GM12878 (cell line): ENCODE data around the gene RNF113B. TPM values are rescaled to one million over a fixed set of nuclear protein-coding genes. Genes with fewer than 3 reads are reported as not detected.

Experiments used
- ATAC-seq: fragments of 200-7000 bp; cut with Tn5 transposase; 3 replicates; pipeline ENCODE4 v1.9.1; 2020; ENCODE audit warnings: mild to moderate bottlenecking, moderate library complexity
- BruUV-seq: library from RNA; stranded (reverse); fragments of 400-500 nt; replicated peaks from 2 replicates; lab custom pipeline; 2021; lab: Mats Ljungman, UMichigan
- CTCF ChIA-PET: fragments of 300-600 bp; sonication (Branson Sonifier 250); formaldehyde crosslinking; extraction: SDS; loops from one replicate; lab custom pipeline; 2021; ENCODE audit warnings: inconsistent platforms; lab: Yijun Ruan, JAX
- POLR2A ChIA-PET: fragments of 350-600 bp; formaldehyde crosslinking; extraction: SDS; loops from one replicate; lab custom pipeline; 2021; ENCODE audit warnings: inconsistent platforms; lab: Charles Lee
- RAD21 ChIA-PET: fragments of 300-600 bp; sonication (Branson Sonifier 250); formaldehyde crosslinking; loops from one replicate; lab custom pipeline; 2023; ENCODE audit warnings: antibody characterized with exemption; ENCODE audit not compliant: unreplicated experiment; lab: Charles Lee
- SMC1A ChIA-PET: fragments of 300-600 bp; sonication (Branson Sonifier 250); formaldehyde crosslinking; loops from one replicate; lab custom pipeline; 2023; ENCODE audit not compliant: unreplicated experiment, uncharacterized antibody; lab: Charles Lee
- DNase-seq: peaks from one replicate; pipeline ENCODE4 v3.0.0-alpha.2; 2011; ENCODE audit warnings: low read depth, low spot score
- FAIRE-seq: peaks from 3 replicates; lab custom pipeline; 2011; peaks lifted over from hg19 to GRCh38; lab: Jason Lieb, UNC
- H2AFZ ChIP-seq: 2 replicates; pipeline ENCODE4 v1.6.0; 2011; ENCODE audit warnings: low read depth, low read length, control low read depth; ENCODE audit not compliant: control insufficient read depth
- H3K27ac ChIP-seq: 2 replicates; pipeline ENCODE4 v1.5.1; 2011; ENCODE audit warnings: control low read depth; ENCODE audit not compliant: control insufficient read depth, insufficient read depth
- H3K27me3 ChIP-seq, 2 experiments: replicated peaks in 1 of 2; 2 replicates each; pipeline versions ENCODE4 v1.6.0 to v1.6.1; 2011; ENCODE audit warnings: low read length in 1 of 2; ENCODE audit not compliant: control insufficient read depth in 2 of 2, insufficient read depth in 2 of 2
- H3K36me3 ChIP-seq, 2 experiments: 2 replicates each; pipeline ENCODE4 v1.5.1; 2011; ENCODE audit warnings: low read length in 1 of 2; ENCODE audit not compliant: control insufficient read depth in 2 of 2, insufficient read depth in 2 of 2
- H3K4me1 ChIP-seq: 2 replicates; pipeline ENCODE4 v1.6.1; 2011; ENCODE audit warnings: mild to moderate bottlenecking, low read length, moderate library complexity, mixed read lengths; ENCODE audit not compliant: control insufficient read depth, insufficient read depth
- H3K4me2 ChIP-seq: 2 replicates; pipeline ENCODE4 v1.6.0; 2011; ENCODE audit warnings: control low read depth; ENCODE audit not compliant: control insufficient read depth, insufficient read depth
- H3K4me3 ChIP-seq: fragments of 200-600 bp; sonication (generic); 2 replicates; pipeline ENCODE4 v1.5.1; 2016
- H3K79me2 ChIP-seq: 2 replicates; pipeline ENCODE4 v1.6.0; 2011; ENCODE audit warnings: low read length; ENCODE audit not compliant: control insufficient read depth, insufficient read depth
- H3K9ac ChIP-seq: 2 replicates; pipeline ENCODE4 v1.8.0; 2011; ENCODE audit warnings: low read length, control low read depth, mixed read lengths; ENCODE audit not compliant: control insufficient read depth, insufficient read depth
- H3K9me3 ChIP-seq: replicated peaks from 3 replicates; pipeline ENCODE4 v1.5.1; 2011; ENCODE audit warnings: mild to moderate bottlenecking, low read length; ENCODE audit not compliant: control insufficient read depth, insufficient read depth
- H4K20me1 ChIP-seq: 2 replicates; pipeline ENCODE4 v1.6.0; 2011; ENCODE audit not compliant: control insufficient read depth, insufficient read depth
- CEBPB ChIP-seq, 2 experiments: fragments of 150-350 bp in 1 of 2; IDR thresholded peaks; 2 replicates each; pipeline ENCODE4 v1.6.1; 2012 to 2014; ENCODE audit warnings: low read depth in 2 of 2, low read length in 2 of 2, borderline replicate concordance in 1 of 2, inconsistent platforms in 1 of 2
- HDAC6 ChIP-seq: fragments of 200-600 bp; sonication (generic); IDR thresholded peaks from one replicate; pipeline ENCODE4 v1.8.0; 2017; ENCODE audit warnings: antibody characterized with exemption; ENCODE audit not compliant: unreplicated experiment
- JUNB ChIP-seq: IDR thresholded peaks from 2 replicates; pipeline ENCODE4 v1.6.1; 2016; ENCODE audit warnings: antibody characterized with exemption, mild to moderate bottlenecking
- KDM1A ChIP-seq: fragments of 200-600 bp; sonication (generic); IDR thresholded peaks from 2 replicates; pipeline ENCODE4 v1.6.1; 2016; ENCODE audit warnings: borderline replicate concordance
- MXI1 ChIP-seq: fragments of 150-350 bp; IDR thresholded peaks from 2 replicates; pipeline ENCODE4 v1.6.1; 2011; ENCODE audit warnings: low read depth, mild to moderate bottlenecking, inconsistent platforms, low read length, improper control_type of control experiment
- MYB ChIP-seq: fragments of 150-350 bp; IDR thresholded peaks from 2 replicates; pipeline ENCODE4 v1.6.1; 2014; ENCODE audit warnings: mild to moderate bottlenecking, low read depth, low read length, borderline replicate concordance
- SREBF2 ChIP-seq: IDR thresholded peaks from 2 replicates; pipeline ENCODE4 v1.6.1; 2012; ENCODE audit warnings: mild to moderate bottlenecking, low read length
- WGBS: methylation state at CpG from one replicate; pipeline ENCODE4 v1.1.6; 2016; ENCODE audit warnings: low lambda C conversion rate; ENCODE audit not compliant: insufficient replicate concordance, insufficient coverage; ENCODE audit errors: missing lambda C conversion rate; 5-methylcytosine and 5-hydroxymethylcytosine counted together
- in situ Hi-C: fragments of 300-500 bp; cut with MboI; formaldehyde crosslinking; loops from 9 replicates; pipeline ENCODE4 v1.14.3; 2018; ENCODE audit warnings: mixed read lengths
- intact Hi-C: fragments of 100-400 bp; cut with micrococcal nuclease; formaldehyde crosslinking; loops from one replicate; pipeline ENCODE4 v1.14.2; 2022; ENCODE audit not compliant: unreplicated experiment
- polyA plus RNA-seq, 11 experiments: library from polyadenylated mRNA; depleted of rRNA in 4 of 11; unstranded in 6 of 11; stranded (reverse) in 5 of 11; fragments of >200 nt; fragmentation: Nextera tagmentation in 4 of 11; fragmentation: Illumina TruSeq in 1 of 11; extraction: Ambion mirVana in 4 of 11; extraction: Trizol in 1 of 11; gene quantifications; 1 replicate in 1 of 11; 2 replicates in 10 of 11; pipeline versions ENCODE4 v1.2.1 to v1.2.3, GENCODE V29; 2011 to 2016; ENCODE audit warnings: inconsistent platforms in 2 of 11, missing spikeins in 2 of 11, low read depth in 1 of 11
- total RNA-seq, 4 experiments: library from RNA; depleted of rRNA in 3 of 4; stranded (reverse); fragments of >200 nt in 3 of 4; fragmentation: Illumina TruSeq in 1 of 4; extraction: Trizol in 1 of 4; gene quantifications; 2 replicates each; pipeline versions ENCODE4 v1.2.1 to v1.2.3, GENCODE V29; 2013 to 2021
- TF ChIP-seq, protein P1 (sequence below): IDR thresholded peaks from 2 replicates; pipeline ENCODE4 v1.6.1; 2012; ENCODE audit warnings: low read depth, low read length, improper control_type of control experiment
- TF ChIP-seq, protein P2 (sequence below): fragments of 450-650 bp; IDR thresholded peaks from 2 replicates; pipeline ENCODE4 v1.6.1; 2018; ENCODE audit warnings: mild to moderate bottlenecking, low read depth, moderate library complexity; ENCODE audit not compliant: partially characterized antibody
- TF ChIP-seq, protein P3 (sequence below): fragments of 450-650 bp; IDR thresholded peaks from 2 replicates; pipeline ENCODE4 v1.6.1; 2017; ENCODE audit warnings: mild to moderate bottlenecking, low read depth, inconsistent platforms; ENCODE audit not compliant: poor library complexity, severe bottlenecking

Gene RNF113B
- total and polyA plus RNA-seq, 10 of the 15 experiments (the other 5 are each of a cell fraction or from before 2014, with no cell fraction given): not detected

DNA sequence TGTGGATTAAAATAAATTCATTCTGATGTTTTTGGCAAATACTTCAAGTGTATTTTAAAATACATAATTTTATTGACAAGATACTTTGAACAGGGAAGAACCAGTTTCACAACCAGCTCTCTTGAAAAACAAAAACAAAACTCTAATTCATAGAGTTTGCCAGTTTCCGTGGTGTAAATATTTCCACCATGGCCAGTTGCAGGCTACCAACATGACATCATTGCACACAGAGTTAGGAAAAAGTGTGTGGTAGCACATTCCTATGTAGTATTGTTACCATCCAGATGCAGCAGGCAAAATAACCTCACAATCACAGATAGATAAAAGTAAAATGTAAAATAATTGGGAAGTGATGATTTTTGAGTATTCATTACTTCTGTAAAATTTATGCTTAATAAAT lies 7.7 kb upstream of the RNF113B start:
- no peak for DNase-seq
- in situ Hi-C loops: no loop called here
- Histone ChIP-seq H3K4me1 (no peaks in the 10 kb centered on the region), H3K36me3 (no peaks in the 10 kb centered on the region), H3K9me3 (no peaks in the 10 kb centered on the region; the same call in 2 of the 3 replicates), H3K27ac (no peak overlapping the region), H3K79me2 (no peaks in the 10 kb centered on the region)
- RAD21 ChIA-PET: no interaction called here
- SMC1A ChIA-PET: interaction anchor here (1.0 kb wide), 1 partner anchor 36 kb away, joined by 4 read pairs; no protein-coding TSS in a partner anchor
- POLR2A ChIA-PET: interaction anchor here (0.6 kb wide), 1 partner anchor 35 kb away, joined by 3 read pairs; no protein-coding TSS in a partner anchor
- TF ChIP-seq MXI1: no peak
- no peak for TF ChIP-seq HDAC6
- TF ChIP-seq CEBPB (IDR thresholded peaks at IDR 0.05; ENCODE audit: borderline replicate concordance in 1 of 2, low read depth in 2 of 2, low read length in 2 of 2): no peak
- TF ChIP-seq, protein P1, sequence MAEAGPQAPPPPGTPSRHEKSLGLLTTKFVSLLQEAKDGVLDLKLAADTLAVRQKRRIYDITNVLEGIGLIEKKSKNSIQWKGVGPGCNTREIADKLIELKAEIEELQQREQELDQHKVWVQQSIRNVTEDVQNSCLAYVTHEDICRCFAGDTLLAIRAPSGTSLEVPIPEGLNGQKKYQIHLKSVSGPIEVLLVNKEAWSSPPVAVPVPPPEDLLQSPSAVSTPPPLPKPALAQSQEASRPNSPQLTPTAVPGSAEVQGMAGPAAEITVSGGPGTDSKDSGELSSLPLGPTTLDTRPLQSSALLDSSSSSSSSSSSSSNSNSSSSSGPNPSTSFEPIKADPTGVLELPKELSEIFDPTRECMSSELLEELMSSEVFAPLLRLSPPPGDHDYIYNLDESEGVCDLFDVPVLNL: no peak
- TF ChIP-seq, all 136 proteins: peak for 0
- Histone ChIP-seq H3K27me3 (no peaks in the 10 kb centered on the region), H2AFZ (no peak overlapping the region), H3K4me3 (no peak overlapping the region), H3K9ac (no peak overlapping the region), H3K4me2 (no peak overlapping the region), H4K20me1 (no peaks in the 10 kb centered on the region)
- WGBS: 89% methylated on average over 1 of the region's 1 CpG
- CTCF ChIA-PET: no interaction called here
- intact Hi-C loops: no loop called here
- no TSS peak for BruUV-seq
- no peak for FAIRE-seq
- no peak for ATAC-seq

DNA sequence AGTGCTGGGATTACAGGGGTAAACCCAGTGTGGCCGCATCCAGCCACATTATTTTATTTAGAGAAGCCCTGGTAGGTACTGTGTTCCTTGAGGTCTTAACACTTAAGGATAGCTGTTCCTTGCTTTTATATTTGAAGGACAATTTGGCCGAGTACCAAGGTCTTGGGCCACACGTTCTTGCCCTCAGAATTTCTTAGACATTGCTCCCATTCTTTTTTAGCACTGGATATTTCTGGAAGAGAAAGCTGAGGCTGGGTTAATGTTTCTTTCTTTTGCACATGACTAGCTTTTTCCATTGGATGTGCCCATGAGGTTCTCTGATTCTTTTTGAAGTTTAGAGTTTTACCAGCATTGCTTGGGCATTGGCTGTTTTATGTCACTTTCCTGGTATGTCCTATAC lies 5.5 kb upstream of the RNF113B start:
- RAD21 ChIA-PET: interaction anchor here (1.1 to 1.8 kb wide), 2 partner anchors 8 to 19 kb away, joined by 3 to 7 read pairs; no protein-coding TSS in a partner anchor
- CTCF ChIA-PET: interaction anchor here (0.6 to 1.2 kb wide), 3 partner anchors 8 to 41 kb away, joined by 3 read pairs; no protein-coding TSS in a partner anchor
- no peak overlapping the region for H3K4me2 ChIP-seq
- H3K9me3 ChIP-seq: no peaks in the 10 kb centered on the region; the same call in 2 of the 3 replicates
- POLR2A ChIA-PET: interaction anchor here (0.6 to 1.0 kb wide), 4 partner anchors 19 to 249 kb away, joined by 3 to 4 read pairs (median 4); no protein-coding TSS in a partner anchor
- DNase-seq (no peak), FAIRE-seq (no peak), ATAC-seq (no peak)
- no peak overlapping the region for H2AFZ ChIP-seq
- no peaks in the 10 kb centered on the region for H3K4me1 ChIP-seq
- intact Hi-C loops: no loop called here
- 2% methylated on average over 3 of the region's 3 CpGs for WGBS
- no peaks in the 10 kb centered on the region for H3K27me3 ChIP-seq
- in situ Hi-C loops: no loop called here
- BruUV-seq: no TSS peak
- no peaks in the 10 kb centered on the region for H4K20me1 ChIP-seq
- H3K4me3 ChIP-seq: no peak overlapping the region
- H3K36me3 ChIP-seq: no peaks in the 10 kb centered on the region
- H3K9ac ChIP-seq: no peak overlapping the region
- H3K27ac ChIP-seq: no peak overlapping the region
- SMC1A ChIA-PET: interaction anchor here (0.6 to 1.8 kb wide), 7 partner anchors 8 to 504 kb away, joined by 3 to 6 read pairs (median 4); no protein-coding TSS in a partner anchor
- H3K79me2 ChIP-seq: no peaks in the 10 kb centered on the region
- TF ChIP-seq MYB (no peak), MXI1 (no peak), JUNB (no peak), KDM1A (no peak), SREBF2 (no peak)
- TF ChIP-seq, protein P2, sequence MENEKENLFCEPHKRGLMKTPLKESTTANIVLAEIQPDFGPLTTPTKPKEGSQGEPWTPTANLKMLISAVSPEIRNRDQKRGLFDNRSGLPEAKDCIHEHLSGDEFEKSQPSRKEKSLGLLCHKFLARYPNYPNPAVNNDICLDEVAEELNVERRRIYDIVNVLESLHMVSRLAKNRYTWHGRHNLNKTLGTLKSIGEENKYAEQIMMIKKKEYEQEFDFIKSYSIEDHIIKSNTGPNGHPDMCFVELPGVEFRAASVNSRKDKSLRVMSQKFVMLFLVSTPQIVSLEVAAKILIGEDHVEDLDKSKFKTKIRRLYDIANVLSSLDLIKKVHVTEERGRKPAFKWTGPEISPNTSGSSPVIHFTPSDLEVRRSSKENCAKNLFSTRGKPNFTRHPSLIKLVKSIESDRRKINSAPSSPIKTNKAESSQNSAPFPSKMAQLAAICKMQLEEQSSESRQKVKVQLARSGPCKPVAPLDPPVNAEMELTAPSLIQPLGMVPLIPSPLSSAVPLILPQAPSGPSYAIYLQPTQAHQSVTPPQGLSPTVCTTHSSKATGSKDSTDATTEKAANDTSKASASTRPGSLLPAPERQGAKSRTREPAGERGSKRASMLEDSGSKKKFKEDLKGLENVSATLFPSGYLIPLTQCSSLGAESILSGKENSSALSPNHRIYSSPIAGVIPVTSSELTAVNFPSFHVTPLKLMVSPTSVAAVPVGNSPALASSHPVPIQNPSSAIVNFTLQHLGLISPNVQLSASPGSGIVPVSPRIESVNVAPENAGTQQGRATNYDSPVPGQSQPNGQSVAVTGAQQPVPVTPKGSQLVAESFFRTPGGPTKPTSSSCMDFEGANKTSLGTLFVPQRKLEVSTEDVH: no peak
- TF ChIP-seq, protein P3, sequence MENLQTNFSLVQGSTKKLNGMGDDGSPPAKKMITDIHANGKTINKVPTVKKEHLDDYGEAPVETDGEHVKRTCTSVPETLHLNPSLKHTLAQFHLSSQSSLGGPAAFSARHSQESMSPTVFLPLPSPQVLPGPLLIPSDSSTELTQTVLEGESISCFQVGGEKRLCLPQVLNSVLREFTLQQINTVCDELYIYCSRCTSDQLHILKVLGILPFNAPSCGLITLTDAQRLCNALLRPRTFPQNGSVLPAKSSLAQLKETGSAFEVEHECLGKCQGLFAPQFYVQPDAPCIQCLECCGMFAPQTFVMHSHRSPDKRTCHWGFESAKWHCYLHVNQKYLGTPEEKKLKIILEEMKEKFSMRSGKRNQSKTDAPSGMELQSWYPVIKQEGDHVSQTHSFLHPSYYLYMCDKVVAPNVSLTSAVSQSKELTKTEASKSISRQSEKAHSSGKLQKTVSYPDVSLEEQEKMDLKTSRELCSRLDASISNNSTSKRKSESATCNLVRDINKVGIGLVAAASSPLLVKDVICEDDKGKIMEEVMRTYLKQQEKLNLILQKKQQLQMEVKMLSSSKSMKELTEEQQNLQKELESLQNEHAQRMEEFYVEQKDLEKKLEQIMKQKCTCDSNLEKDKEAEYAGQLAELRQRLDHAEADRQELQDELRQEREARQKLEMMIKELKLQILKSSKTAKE: no peak
